Epidermal melanocyte (primary cell): ENCODE data around the gene PGP.
"Not testable (repeated sequence)": the region's sequence is repeated elsewhere in the genome, so short reads cannot be mapped to it uniquely, and the experiment has no call there.

Source experiments
- DNase-seq: peaks from one replicate; pipeline ENCODE4 v3.0.0; 2011; ENCODE audit warnings: low spot score; ENCODE audit not compliant: insufficient read length

PGP gene

GRCh38 chr16:2214719-2214968 is at the start of gene PGP:
Gene PGP (minus strand): TSS chr16:2214840. CDS start chr16:2214777, 63 bp downstream.
- DNase-seq = no peak

GRCh38 chr16:2263026-2263425 is 48.4 kb upstream of the PGP start:
- DNase-seq = not testable (repeated sequence)

- DNase-seq = no peak
Measured at GRCh38 chr16:2260250-2260649, 45.6 kb upstream of the PGP start.

- not testable (repeated sequence) for DNase-seq
Measured at GRCh38 chr16:2258530-2258929, 43.9 kb upstream of the PGP start.

GRCh38 chr16:2257726-2258125 is 43.1 kb upstream of the PGP start:
- no peak for DNase-seq

GRCh38 chr16:2256531-2257140 is 42.0 kb upstream of the PGP start:
- DNase-seq = no peak

GRCh38 chr16:2253293-2253692 is 38.7 kb upstream of the PGP start:
- no peak for DNase-seq

GRCh38 chr16:2252806-2253148 is 38.1 kb upstream of the PGP start:
- no peak for DNase-seq

- DNase-seq = peak; percentile 99
Measured at GRCh38 chr16:2251296-2252111, 36.9 kb upstream of the PGP start, which contains the start of gene ECI1. Gene ECI1 (minus strand): TSS chr16:2251587. CDS start chr16:2251566, 21 bp downstream.

- DNase-seq = no peak
Measured at GRCh38 chr16:2250652-2251295, 36.1 kb upstream of the PGP start.

GRCh38 chr16:2246301-2246885 is 31.8 kb upstream of the PGP start:
- DNase-seq = peak; percentile 5

- DNase-seq = peak; percentile 9
Measured at GRCh38 chr16:2244926-2245795, 30.5 kb upstream of the PGP start.

GRCh38 chr16:2244301-2244700 is 29.7 kb upstream of the PGP start:
- DNase-seq = no peak

GRCh38 chr16:2243781-2244180 is 29.1 kb upstream of the PGP start:
- peak; percentile 0 for DNase-seq

- DNase-seq = peak; percentile 4
Measured at GRCh38 chr16:2243031-2243528, 28.4 kb upstream of the PGP start.

GRCh38 chr16:2242598-2242997 is 28.0 kb upstream of the PGP start:
- DNase-seq = peak; percentile 11

GRCh38 chr16:2240331-2240730 is 25.7 kb upstream of the PGP start:
- DNase-seq = not testable (repeated sequence)

GRCh38 chr16:2238838-2239675 is 24.4 kb upstream of the PGP start:
- DNase-seq = peak; percentile 12

- no peak for DNase-seq
Measured at GRCh38 chr16:2238150-2238837, 23.7 kb upstream of the PGP start.
